ENCODE measurements around the gene SERINC5. TPM values are rescaled to one million over a fixed set of nuclear protein-coding genes. Genes with fewer than 3 reads are reported as not detected.
A peak's percentile ranks its signal among the peaks of the same experiment; 100 is the strongest.

The SERINC5 gene
- total and polyA plus RNA-seq, 8 donors = 36.7 to 80.7 (median 47.1) TPM

DNA sequence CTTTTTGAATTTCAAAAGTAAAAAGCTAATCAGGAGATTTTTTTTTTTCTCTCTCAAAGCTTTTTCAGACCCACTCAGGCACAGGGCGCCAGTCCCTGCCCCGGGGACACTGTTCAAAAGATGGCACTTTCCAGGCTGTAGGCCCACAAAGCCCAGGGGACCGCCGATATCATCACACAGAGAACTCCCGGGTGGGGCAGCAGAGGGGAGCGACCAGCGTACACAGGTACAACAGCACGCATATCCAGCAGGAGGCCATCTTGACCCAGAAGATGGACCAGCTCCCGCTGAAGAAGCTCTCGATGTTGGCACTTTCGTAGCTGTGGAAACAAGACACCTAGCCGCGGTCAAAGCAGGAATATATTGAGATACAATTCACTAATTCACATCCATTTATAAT lies 112.4 kb downstream of the SERINC5 start:
- Histone ChIP-seq H3K36me3 (peaks cover 0 to 35% of the 10 kb centered on the region in 2 donors), H3K9me3 (no peaks in the 10 kb centered on the region), H3K27ac (no peak overlapping the region), H3K4me3 (no peak overlapping the region), H3K4me1 (peaks cover 16 to 41% of the 10 kb centered on the region in 2 donors), H3K27me3 (no peaks in the 10 kb centered on the region)
- intact Hi-C loops (cut with DNase I) = no loop called here
- no peak for ATAC-seq
- TF ChIP-seq, protein P1, sequence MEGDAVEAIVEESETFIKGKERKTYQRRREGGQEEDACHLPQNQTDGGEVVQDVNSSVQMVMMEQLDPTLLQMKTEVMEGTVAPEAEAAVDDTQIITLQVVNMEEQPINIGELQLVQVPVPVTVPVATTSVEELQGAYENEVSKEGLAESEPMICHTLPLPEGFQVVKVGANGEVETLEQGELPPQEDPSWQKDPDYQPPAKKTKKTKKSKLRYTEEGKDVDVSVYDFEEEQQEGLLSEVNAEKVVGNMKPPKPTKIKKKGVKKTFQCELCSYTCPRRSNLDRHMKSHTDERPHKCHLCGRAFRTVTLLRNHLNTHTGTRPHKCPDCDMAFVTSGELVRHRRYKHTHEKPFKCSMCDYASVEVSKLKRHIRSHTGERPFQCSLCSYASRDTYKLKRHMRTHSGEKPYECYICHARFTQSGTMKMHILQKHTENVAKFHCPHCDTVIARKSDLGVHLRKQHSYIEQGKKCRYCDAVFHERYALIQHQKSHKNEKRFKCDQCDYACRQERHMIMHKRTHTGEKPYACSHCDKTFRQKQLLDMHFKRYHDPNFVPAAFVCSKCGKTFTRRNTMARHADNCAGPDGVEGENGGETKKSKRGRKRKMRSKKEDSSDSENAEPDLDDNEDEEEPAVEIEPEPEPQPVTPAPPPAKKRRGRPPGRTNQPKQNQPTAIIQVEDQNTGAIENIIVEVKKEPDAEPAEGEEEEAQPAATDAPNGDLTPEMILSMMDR (IDR thresholded peaks at IDR 0.05) = no peak
- no peak for DNase-seq

DNA sequence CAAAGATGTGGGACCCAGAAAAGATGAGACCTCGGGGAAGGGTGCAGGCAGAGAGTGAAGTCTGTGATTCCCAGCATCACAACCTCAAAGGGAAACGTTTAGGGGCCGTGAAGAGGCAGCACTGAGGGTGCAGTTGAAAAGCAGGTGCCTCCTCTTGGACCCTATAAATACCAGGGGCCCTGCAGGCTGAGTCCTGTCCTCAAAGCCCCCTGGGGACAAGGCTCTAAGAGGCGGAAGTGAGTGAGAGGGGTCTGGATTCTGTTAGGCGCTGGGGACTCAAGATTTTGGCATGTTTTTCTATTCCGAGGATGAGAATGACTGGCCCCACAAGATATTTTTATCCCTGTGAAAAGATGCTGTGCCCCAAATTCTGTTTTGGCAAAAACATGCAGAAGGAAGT lies 112.9 kb downstream of the SERINC5 start:
- Histone ChIP-seq H3K27me3 (no peaks in the 10 kb centered on the region), H3K27ac (peak overlapping the region; percentile 81 to 91), H3K4me3 (no peak overlapping the region), H3K36me3 (peaks cover 0 to 35% of the 10 kb centered on the region in 2 donors), H3K9me3 (no peaks in the 10 kb centered on the region), H3K4me1 (peaks cover 16 to 41% of the 10 kb centered on the region in 2 donors)
- ATAC-seq (no peak), DNase-seq (no peak)
- intact Hi-C loops (cut with DNase I) = no loop called here
- TF ChIP-seq, protein P1 (IDR thresholded peaks at IDR 0.05) = no peak

DNA sequence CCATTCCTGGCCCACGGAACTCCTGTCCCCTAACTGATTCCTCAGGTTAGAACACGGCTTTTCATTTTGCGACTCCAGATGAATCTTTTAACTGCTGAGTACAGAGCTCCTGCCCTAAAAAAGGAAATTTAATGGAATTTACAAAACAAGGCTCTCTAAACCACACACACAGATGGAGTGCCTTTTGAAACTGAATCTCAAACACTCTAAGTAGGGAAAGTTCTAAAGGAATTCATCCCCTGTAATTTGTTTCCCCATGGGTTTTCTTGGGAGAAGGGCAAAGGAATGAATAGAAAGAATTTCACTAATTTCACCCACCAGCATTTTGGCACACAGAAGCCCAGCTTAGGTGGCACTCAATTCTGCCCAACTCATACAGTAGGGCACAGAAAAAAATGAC lies 114.2 kb downstream of the SERINC5 start:
- no peaks in the 10 kb centered on the region for H3K9me3 ChIP-seq
- intact Hi-C loops (cut with DNase I) = no loop called here
- no peak overlapping the region for H3K4me3 ChIP-seq
- peaks cover 16 to 45% of the 10 kb centered on the region in 2 donors for H3K4me1 ChIP-seq
- DNase-seq (peak in 1 of 4 donors; percentile 31), ATAC-seq (peak; percentile 73)
- no peaks in the 10 kb centered on the region for H3K27me3 ChIP-seq
- peaks cover 0 to 35% of the 10 kb centered on the region in 2 donors for H3K36me3 ChIP-seq
- H3K27ac ChIP-seq = peak overlapping the region; percentile 81 to 91
- TF ChIP-seq, protein P1 (IDR thresholded peaks at IDR 0.05) = no peak

DNA sequence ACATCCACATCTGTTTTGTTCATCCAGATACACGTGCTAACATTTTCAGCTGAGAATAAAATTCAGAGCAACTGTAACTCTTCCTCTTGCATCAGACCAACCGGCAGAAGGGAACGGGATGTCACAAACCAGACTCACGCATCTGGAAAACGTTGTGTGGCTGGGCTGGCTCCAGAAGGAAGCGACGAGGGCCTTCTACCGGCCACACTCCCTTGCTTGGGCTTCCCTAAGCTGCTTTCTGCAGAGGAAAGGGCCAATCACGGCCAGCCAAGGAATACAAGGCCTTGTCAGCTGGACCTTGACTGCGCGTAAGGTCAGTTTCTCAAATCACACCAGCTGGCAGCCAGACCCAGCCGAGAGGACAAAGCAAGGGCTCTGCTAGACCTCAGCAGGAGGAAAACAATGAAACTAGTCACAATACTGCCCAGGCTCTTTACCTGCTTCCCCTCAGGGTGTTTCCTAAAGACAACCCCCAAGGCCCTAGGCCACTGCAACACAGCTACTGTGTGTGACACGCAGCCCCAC lies 114.6 kb downstream of the SERINC5 start:
- Histone ChIP-seq H3K36me3 (peaks cover 0 to 33% of the 10 kb centered on the region in 2 donors), H3K27me3 (no peaks in the 10 kb centered on the region), H3K9me3 (no peaks in the 10 kb centered on the region), H3K27ac (peak overlapping the region; percentile 81 to 91), H3K4me1 (peaks cover 16 to 50% of the 10 kb centered on the region in 2 donors), H3K4me3 (no peak overlapping the region)
- intact Hi-C loops (cut with DNase I) = no loop called here
- TF ChIP-seq, protein P1 (IDR thresholded peaks at IDR 0.05) = no peak
- peak; percentile 69 to 89 (median 80) for DNase-seq
- peak; percentile 77 for ATAC-seq

DNA sequence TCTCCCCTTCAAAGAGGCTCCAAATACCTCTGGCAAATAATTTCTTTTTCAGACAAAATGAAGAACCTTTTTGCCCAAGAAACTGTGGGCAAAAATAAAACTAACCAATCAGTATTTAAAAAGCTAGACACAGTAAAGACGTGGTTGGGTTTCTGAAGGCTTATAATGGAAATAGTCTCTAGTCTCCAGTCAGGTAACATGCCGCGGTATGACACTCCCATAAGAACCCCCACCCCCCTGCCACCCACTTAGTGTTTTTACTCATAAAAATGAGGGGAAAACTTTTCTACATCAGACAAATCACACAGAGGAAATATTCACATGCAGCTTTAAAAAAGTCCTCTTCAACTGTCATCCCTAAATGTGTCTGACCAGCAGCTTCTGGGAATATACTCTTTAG lies 115.4 kb downstream of the SERINC5 start:
- intact Hi-C loops (cut with DNase I) = no loop called here
- TF ChIP-seq, protein P1 (IDR thresholded peaks at IDR 0.05) = no peak
- peak overlapping the region; percentile 81 to 91 for H3K27ac ChIP-seq
- H3K4me3 ChIP-seq = no peak overlapping the region
- ATAC-seq (no peak), DNase-seq (no peak)
- no peaks in the 10 kb centered on the region for H3K27me3 ChIP-seq
- peaks cover 0 to 26% of the 10 kb centered on the region in 2 donors for H3K36me3 ChIP-seq
- no peaks in the 10 kb centered on the region for H3K9me3 ChIP-seq
- peaks cover 16 to 52% of the 10 kb centered on the region in 2 donors for H3K4me1 ChIP-seq

All from left lung (tissue), 10 donors.